ENCODE data around the gene GJB6.
"Not testable (repeated sequence)": the region's sequence is repeated elsewhere in the genome, so short reads cannot be mapped to it uniquely, and the experiment has no call there.

The GJB6 gene

GRCh38 chr13:20231839-20232555 lies at the start of gene GJB6:
TSS of gene GJB6 (minus strand) at chr13:20232319. CDS start at chr13:20223480, 8,839 bp downstream.
- no peak for DNase-seq (ENCODE audit: low read depth)

- not testable (repeated sequence) for DNase-seq (ENCODE audit: low read depth)
Observed at GRCh38 chr13:20276901-20277300, 44.8 kb upstream of the GJB6 start.

GRCh38 chr13:20274466-20274865 lies 42.3 kb upstream of the GJB6 start:
- no peak for DNase-seq (ENCODE audit: low read depth)

- no peak for DNase-seq (ENCODE audit: low read depth)
Observed at GRCh38 chr13:20272588-20273171, 40.6 kb upstream of the GJB6 start.

GRCh38 chr13:20272104-20272503 lies 40.0 kb upstream of the GJB6 start:
- DNase-seq (ENCODE audit: low read depth), result no peak

GRCh38 chr13:20271441-20271840 lies 39.3 kb upstream of the GJB6 start:
- no peak for DNase-seq (ENCODE audit: low read depth)

- DNase-seq (ENCODE audit: low read depth), result no peak
Observed at GRCh38 chr13:20270163-20270865, 38.2 kb upstream of the GJB6 start.

GRCh38 chr13:20264271-20265018 lies 32.3 kb upstream of the GJB6 start:
- no peak for DNase-seq (ENCODE audit: low read depth)

GRCh38 chr13:20263393-20264044 lies 31.4 kb upstream of the GJB6 start:
- DNase-seq (ENCODE audit: low read depth), result no peak

GRCh38 chr13:20258963-20259288 lies 26.8 kb upstream of the GJB6 start:
- no peak for DNase-seq (ENCODE audit: low read depth)

- DNase-seq (ENCODE audit: low read depth), result no peak
Observed at GRCh38 chr13:20258208-20258962, 26.3 kb upstream of the GJB6 start.

GRCh38 chr13:20254076-20254475 lies 22.0 kb upstream of the GJB6 start:
- DNase-seq (ENCODE audit: low read depth), result no peak

- no peak for DNase-seq (ENCODE audit: low read depth)
Observed at GRCh38 chr13:20249913-20250312, 17.8 kb upstream of the GJB6 start.

GRCh38 chr13:20247963-20248362 lies 15.8 kb upstream of the GJB6 start:
- DNase-seq (ENCODE audit: low read depth), result no peak

- DNase-seq (ENCODE audit: low read depth), result no peak
Observed at GRCh38 chr13:20247403-20247802, 15.3 kb upstream of the GJB6 start.

GRCh38 chr13:20241593-20241992 lies 9.5 kb upstream of the GJB6 start:
- no peak for DNase-seq (ENCODE audit: low read depth)

GRCh38 chr13:20239748-20240147 lies 7.6 kb upstream of the GJB6 start:
- DNase-seq (ENCODE audit: low read depth), result no peak

- no peak for DNase-seq (ENCODE audit: low read depth)
Observed at GRCh38 chr13:20232556-20233277, 598 bp upstream of the GJB6 start.

GRCh38 chr13:20230913-20231838 lies 943 bp downstream of the GJB6 start:
- DNase-seq (ENCODE audit: low read depth), result no peak

GRCh38 chr13:20227730-20228129 lies 4.4 kb downstream of the GJB6 start:
- no peak for DNase-seq (ENCODE audit: low read depth)

Data from stimulated activated CD8-positive, alpha-beta memory T cell treated with anti-CD3 and anti-CD28 coated beads, Interleukin-15, amount 100 ng/mL, for 1 hour (primary cell).